ENCODE measurements around the gene AVPI1. TPM values are rescaled to one million over a fixed set of nuclear protein-coding genes. Genes with fewer than 3 reads are reported as not detected.

AVPI1 gene
- total and polyA plus RNA-seq, 10 of the 15 experiments (the other 5 are each of a cell fraction or from before 2014, with no cell fraction given), result 0.08 to 1.4 (median 0.84) TPM

DNA sequence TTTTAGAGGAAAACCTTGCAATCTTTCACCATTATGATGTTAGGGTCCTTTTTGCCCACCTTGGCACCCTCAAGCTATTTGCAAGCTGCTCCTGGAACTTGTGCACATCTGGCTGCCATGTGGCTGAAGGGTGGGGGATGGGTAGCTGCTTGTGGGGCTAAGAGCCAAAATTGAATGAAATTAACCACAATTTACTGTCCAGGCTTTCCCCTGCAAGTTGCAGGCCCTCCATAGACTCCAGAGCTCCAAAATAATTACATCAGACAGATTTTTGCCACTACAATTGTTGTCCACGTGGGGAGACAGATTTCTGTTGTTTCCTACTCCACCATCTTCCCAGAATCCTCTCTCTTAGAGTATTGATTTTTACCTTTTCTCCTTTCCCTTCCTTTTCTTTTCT, 27.5 kb downstream of the AVPI1 start:
- peaks cover 5 to 21% of the 10 kb centered on the region in 2 experiments for H3K36me3 ChIP-seq (ENCODE audit: control insufficient read depth in 2 of 2, insufficient read depth in 2 of 2, low read length in 1 of 2)
- no peak overlapping the region for H3K4me2 ChIP-seq (ENCODE audit: control insufficient read depth, insufficient read depth)
- ChIA-PET SMC1A (ENCODE audit: uncharacterized antibody, unreplicated experiment) (interaction anchor here (1.2 kb wide), 1 partner anchor 24 kb away, joined by 3 read pairs; no protein-coding TSS in a partner anchor), POLR2A (interaction anchor here (0.7 kb wide), 1 partner anchor 437 kb away, joined by 3 read pairs; no protein-coding TSS in a partner anchor), CTCF (no interaction called here), RAD21 (ENCODE audit: unreplicated experiment) (no interaction called here)
- BruUV-seq (replicated peaks), result no TSS peak
- no peaks in the 10 kb centered on the region for H3K27me3 ChIP-seq (replicated peaks in 1 of 2; ENCODE audit: control insufficient read depth in 2 of 2, insufficient read depth in 2 of 2, low read length in 1 of 2)
- TF ChIP-seq, protein P1, sequence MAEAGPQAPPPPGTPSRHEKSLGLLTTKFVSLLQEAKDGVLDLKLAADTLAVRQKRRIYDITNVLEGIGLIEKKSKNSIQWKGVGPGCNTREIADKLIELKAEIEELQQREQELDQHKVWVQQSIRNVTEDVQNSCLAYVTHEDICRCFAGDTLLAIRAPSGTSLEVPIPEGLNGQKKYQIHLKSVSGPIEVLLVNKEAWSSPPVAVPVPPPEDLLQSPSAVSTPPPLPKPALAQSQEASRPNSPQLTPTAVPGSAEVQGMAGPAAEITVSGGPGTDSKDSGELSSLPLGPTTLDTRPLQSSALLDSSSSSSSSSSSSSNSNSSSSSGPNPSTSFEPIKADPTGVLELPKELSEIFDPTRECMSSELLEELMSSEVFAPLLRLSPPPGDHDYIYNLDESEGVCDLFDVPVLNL (IDR thresholded peaks at IDR 0.05; ENCODE audit: low read depth, low read length), result no peak
- TF ChIP-seq, protein P2, sequence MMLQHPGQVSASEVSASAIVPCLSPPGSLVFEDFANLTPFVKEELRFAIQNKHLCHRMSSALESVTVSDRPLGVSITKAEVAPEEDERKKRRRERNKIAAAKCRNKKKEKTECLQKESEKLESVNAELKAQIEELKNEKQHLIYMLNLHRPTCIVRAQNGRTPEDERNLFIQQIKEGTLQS (IDR thresholded peaks at IDR 0.05; ENCODE audit: borderline replicate concordance, extremely low read depth, low read depth, low read length), result no peak
- TF ChIP-seq GATAD2B (conservative IDR thresholded peaks at IDR 0.05; ENCODE audit: low read depth), result no peak
- TF ChIP-seq, protein P3, sequence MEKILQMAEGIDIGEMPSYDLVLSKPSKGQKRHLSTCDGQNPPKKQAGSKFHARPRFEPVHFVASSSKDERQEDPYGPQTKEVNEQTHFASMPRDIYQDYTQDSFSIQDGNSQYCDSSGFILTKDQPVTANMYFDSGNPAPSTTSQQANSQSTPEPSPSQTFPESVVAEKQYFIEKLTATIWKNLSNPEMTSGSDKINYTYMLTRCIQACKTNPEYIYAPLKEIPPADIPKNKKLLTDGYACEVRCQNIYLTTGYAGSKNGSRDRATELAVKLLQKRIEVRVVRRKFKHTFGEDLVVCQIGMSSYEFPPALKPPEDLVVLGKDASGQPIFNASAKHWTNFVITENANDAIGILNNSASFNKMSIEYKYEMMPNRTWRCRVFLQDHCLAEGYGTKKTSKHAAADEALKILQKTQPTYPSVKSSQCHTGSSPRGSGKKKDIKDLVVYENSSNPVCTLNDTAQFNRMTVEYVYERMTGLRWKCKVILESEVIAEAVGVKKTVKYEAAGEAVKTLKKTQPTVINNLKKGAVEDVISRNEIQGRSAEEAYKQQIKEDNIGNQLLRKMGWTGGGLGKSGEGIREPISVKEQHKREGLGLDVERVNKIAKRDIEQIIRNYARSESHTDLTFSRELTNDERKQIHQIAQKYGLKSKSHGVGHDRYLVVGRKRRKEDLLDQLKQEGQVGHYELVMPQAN (conservative IDR thresholded peaks at IDR 0.05), result no peak
- TF ChIP-seq SMAD1 (IDR thresholded peaks at IDR 0.05; ENCODE audit: low read depth, partially characterized antibody), result no peak
- TF ChIP-seq, protein P4, sequence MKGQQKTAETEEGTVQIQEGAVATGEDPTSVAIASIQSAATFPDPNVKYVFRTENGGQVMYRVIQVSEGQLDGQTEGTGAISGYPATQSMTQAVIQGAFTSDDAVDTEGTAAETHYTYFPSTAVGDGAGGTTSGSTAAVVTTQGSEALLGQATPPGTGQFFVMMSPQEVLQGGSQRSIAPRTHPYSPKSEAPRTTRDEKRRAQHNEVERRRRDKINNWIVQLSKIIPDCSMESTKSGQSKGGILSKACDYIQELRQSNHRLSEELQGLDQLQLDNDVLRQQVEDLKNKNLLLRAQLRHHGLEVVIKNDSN (IDR thresholded peaks at IDR 0.05; ENCODE audit: borderline replicate concordance, extremely low read length, insufficient read depth, low read depth, low read length), result no peak
- no peak for TF ChIP-seq NR2C2 (IDR thresholded peaks at IDR 0.05; ENCODE audit: borderline replicate concordance, control insufficient read depth, insufficient read length, low read depth)
- no peak for TF ChIP-seq HCFC1 (IDR thresholded peaks at IDR 0.05; ENCODE audit: low read length)
- TF ChIP-seq MYC (IDR thresholded peaks at IDR 0.05; ENCODE audit: insufficient read depth, insufficient read length, insufficient replicate concordance, low read length, severe bottlenecking), result no peak
- DNase-seq (ENCODE audit: low read depth, low spot score), result no peak
- intact Hi-C loops (cut with micrococcal nuclease; ENCODE audit: unreplicated experiment) (no loop called here), in situ Hi-C loops (cut with MboI) (no loop called here)
- H3K4me3 ChIP-seq, result no peak overlapping the region
- no peaks in the 10 kb centered on the region for H3K4me1 ChIP-seq (ENCODE audit: control insufficient read depth, insufficient read depth, low read length)
- H3K27ac ChIP-seq (ENCODE audit: control insufficient read depth, insufficient read depth), result no peak overlapping the region
- no peak for FAIRE-seq
- 100% methylated on average over 1 of the region's 1 CpG for WGBS (ENCODE audit: insufficient coverage, insufficient replicate concordance, low lambda C conversion rate, missing lambda C conversion rate)
- H2AFZ ChIP-seq (ENCODE audit: control insufficient read depth, low read depth, low read length), result no peak overlapping the region
- H4K20me1 ChIP-seq (ENCODE audit: control insufficient read depth, insufficient read depth), result no peaks in the 10 kb centered on the region
- H3K9me3 ChIP-seq (replicated peaks; ENCODE audit: control insufficient read depth, insufficient read depth, low read length), result no peaks in the 10 kb centered on the region
- H3K79me2 ChIP-seq (ENCODE audit: control insufficient read depth, insufficient read depth, low read length), result no peaks in the 10 kb centered on the region
- H3K9ac ChIP-seq (ENCODE audit: control insufficient read depth, insufficient read depth, low read length), result no peak overlapping the region
- ATAC-seq, result no peak
